Activated T-cell treated with anti-CD3 and anti-CD28 coated beads, Interleukin-2, amount 50 U/mL, for 24 hours (primary cell): ENCODE data around the gene WNT11.

Experiments used
- DNase-seq: peaks from one replicate; pipeline ENCODE4 v3.0.0-alpha.2; 2020
- H3K27ac Mint-ChIP-seq: 2 replicates; pipeline ENCODE4 v1.8.0; 2020; ENCODE audit warnings: mild to moderate bottlenecking, mixed read lengths
- H3K27me3 Mint-ChIP-seq: 2 replicates; pipeline ENCODE4 v1.8.0; 2020; ENCODE audit warnings: mixed read lengths
- H3K36me3 Mint-ChIP-seq: 2 replicates; pipeline ENCODE4 v1.8.0; 2020; ENCODE audit warnings: low read depth, mixed read lengths
- H3K4me1 Mint-ChIP-seq: 2 replicates; pipeline ENCODE4 v1.8.0; 2020; ENCODE audit warnings: low read depth, mixed read lengths
- H3K4me3 Mint-ChIP-seq: 2 replicates; pipeline ENCODE4 v1.8.0; 2020; ENCODE audit warnings: mild to moderate bottlenecking, moderate library complexity, mixed read lengths
- H3K9me3 Mint-ChIP-seq: 2 replicates; pipeline ENCODE4 v1.8.0; 2020; ENCODE audit warnings: mixed read lengths

Gene WNT11

DNA sequence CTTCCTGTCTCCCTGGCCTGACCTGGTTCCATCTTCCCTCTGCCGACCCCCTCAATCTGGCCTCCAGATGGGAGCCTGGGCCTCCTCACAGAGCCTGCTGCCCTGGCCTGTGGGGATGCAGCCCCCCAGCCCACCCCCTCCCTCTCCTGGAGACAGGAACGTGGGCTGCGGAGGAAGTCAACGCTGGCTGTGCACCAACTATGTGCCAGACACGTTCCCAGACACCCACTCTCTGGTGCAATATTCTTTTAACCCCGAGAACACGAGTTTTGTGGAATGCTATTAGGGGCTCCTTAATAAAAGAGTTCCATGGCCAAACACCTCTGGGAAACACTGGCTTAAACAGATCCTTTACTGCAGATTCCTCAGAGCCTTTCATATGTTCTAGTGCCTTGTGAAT, 15.9 kb downstream of the WNT11 start:
- H3K27me3 Mint-ChIP-seq = no peaks in the 10 kb centered on the region
- no peaks in the 10 kb centered on the region for H3K9me3 Mint-ChIP-seq
- DNase-seq = no peak
- no peaks in the 10 kb centered on the region for H3K36me3 Mint-ChIP-seq
- no peak overlapping the region for H3K4me3 Mint-ChIP-seq
- H3K27ac Mint-ChIP-seq = no peak overlapping the region
- no peaks in the 10 kb centered on the region for H3K4me1 Mint-ChIP-seq

DNA sequence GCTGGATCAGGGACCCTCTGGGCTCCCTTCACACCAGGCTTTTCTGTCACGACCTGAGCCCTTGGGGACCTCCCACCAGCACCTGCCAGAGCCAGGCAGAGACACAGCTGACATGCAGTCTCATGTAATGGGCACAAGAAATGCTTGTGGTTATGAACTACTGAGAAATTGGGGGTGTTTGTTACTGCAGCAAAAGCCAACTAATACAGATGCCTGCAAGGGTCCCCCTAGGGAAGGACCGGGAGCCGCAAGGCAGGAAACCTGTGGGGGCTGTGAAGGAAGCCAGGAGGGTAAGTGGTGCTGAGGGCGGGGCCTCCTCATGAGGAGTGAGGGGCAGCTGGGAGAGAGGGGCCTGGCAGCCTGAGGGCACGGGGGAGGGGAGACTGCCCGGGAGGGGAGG, 16.6 kb downstream of the WNT11 start:
- H3K4me1 Mint-ChIP-seq = no peaks in the 10 kb centered on the region
- H3K27ac Mint-ChIP-seq = no peak overlapping the region
- DNase-seq = no peak
- H3K27me3 Mint-ChIP-seq = no peaks in the 10 kb centered on the region
- no peaks in the 10 kb centered on the region for H3K9me3 Mint-ChIP-seq
- H3K4me3 Mint-ChIP-seq = no peak overlapping the region
- no peaks in the 10 kb centered on the region for H3K36me3 Mint-ChIP-seq

DNA sequence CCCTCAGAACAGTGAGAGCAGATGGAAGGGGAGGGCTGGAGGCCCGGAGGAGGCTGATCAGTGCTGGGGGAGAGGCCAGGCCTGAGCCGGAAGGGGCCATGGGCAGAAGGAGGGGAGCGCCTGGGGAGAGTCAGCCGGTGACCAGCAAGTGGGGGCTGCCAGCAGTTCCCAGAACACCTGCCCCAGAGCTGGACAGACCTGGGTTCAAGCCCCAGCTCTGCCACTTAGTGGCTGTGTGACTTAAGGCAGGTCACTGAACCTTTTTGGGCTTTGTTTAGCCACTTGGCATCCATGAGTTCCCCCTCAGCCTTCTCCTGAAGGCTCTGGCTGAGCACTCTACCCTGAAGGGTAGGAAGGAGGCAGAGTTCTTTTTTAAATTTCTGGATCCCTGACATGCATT, 17.4 kb downstream of the WNT11 start:
- Mint-ChIP-seq H3K9me3 (no peaks in the 10 kb centered on the region), H3K36me3 (no peaks in the 10 kb centered on the region), H3K4me3 (no peak overlapping the region), H3K27me3 (no peaks in the 10 kb centered on the region), H3K27ac (no peak overlapping the region), H3K4me1 (no peaks in the 10 kb centered on the region)
- no peak for DNase-seq

DNA sequence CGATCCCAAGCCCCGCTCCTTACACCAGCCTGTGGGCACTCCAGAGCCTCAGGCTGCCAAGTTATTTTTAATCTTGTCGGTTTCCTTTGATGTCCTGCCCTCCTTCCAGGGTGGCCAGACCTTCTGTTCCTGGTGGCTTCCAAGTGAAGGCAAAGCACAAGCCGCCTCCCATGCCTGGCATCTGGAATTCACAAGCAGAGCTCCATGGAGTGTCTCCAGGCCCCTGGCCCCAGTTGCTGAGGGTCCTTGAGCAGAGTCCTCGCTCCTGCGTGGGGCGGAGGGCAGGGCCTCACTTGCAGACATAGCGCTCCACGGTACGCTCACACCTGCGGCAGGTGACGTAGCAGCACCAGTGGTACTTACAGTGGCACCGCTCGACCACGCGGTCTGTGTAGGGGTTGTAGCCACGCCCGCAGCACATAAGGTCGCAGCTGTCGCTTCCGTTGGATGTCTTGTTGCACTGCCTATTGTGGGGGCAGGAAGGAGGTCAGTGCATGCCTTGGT, 19.5 kb downstream of the WNT11 start:
- Mint-ChIP-seq H3K36me3 (no peaks in the 10 kb centered on the region), H3K4me1 (no peaks in the 10 kb centered on the region), H3K27ac (no peak overlapping the region), H3K9me3 (no peaks in the 10 kb centered on the region), H3K27me3 (no peaks in the 10 kb centered on the region), H3K4me3 (no peak overlapping the region)
- no peak for DNase-seq

DNA sequence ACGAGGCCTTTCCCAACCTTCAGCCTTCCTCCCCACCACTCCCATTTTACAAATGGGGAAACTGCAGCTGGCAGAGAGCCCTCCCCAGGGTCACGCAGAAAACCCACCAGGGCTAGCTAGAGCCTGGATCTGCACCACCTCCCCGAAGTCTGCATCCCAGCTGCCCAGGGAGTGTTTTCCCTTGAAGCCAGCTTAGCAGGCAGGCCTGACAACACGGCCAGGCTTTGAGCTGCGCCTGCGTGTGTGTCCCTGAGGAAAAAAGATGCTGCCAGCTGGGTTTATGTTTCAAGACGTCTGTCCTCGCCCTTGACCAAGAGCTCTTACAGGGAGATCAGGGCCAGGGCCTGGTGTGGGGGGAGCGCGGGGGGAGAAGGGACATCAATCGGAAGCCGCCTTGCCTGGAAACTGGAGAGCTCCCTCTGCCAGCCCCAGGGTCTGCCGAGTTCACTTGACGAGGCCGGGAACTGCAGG, 20.3 kb downstream of the WNT11 start:
- no peaks in the 10 kb centered on the region for H3K4me1 Mint-ChIP-seq
- H3K27ac Mint-ChIP-seq = no peak overlapping the region

DNA sequence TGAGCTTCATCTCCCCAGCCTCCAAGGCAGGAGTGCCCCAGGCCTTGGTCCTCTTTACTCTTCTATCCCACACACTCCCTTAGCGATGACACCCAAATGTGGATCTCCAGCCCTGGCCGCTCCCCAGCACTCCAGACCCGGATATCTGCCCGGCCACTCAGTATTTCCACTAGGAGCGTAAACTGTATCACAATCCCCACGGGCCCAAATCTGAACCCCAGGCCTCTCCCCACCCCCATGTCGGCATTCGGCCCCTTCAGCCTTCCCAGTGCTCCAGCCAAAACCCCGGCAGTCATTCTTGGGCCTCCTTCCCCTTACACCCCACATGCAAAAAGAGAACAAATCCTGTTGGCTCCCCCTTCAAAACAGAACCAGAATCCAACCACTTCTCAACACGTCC, 20.8 kb downstream of the WNT11 start:
- no peaks in the 10 kb centered on the region for H3K9me3 Mint-ChIP-seq
- no peaks in the 10 kb centered on the region for H3K4me1 Mint-ChIP-seq
- no peak overlapping the region for H3K4me3 Mint-ChIP-seq
- H3K27ac Mint-ChIP-seq = no peak overlapping the region
- H3K36me3 Mint-ChIP-seq = no peaks in the 10 kb centered on the region
- no peaks in the 10 kb centered on the region for H3K27me3 Mint-ChIP-seq
- DNase-seq = no peak

More for the DNA sequence above, 20.3 kb downstream of the WNT11 start:
- no peaks in the 10 kb centered on the region for H3K27me3 Mint-ChIP-seq
- H3K9me3 Mint-ChIP-seq = no peaks in the 10 kb centered on the region
- no peak for DNase-seq
- no peaks in the 10 kb centered on the region for H3K36me3 Mint-ChIP-seq
- H3K4me3 Mint-ChIP-seq = no peak overlapping the region

- no peaks in the 10 kb centered on the region for H3K4me1 Mint-ChIP-seq
- H3K27ac Mint-ChIP-seq = no peak overlapping the region
- H3K27me3 Mint-ChIP-seq = no peaks in the 10 kb centered on the region
- H3K4me3 Mint-ChIP-seq = no peak overlapping the region
- DNase-seq = no peak
- no peaks in the 10 kb centered on the region for H3K36me3 Mint-ChIP-seq
- no peaks in the 10 kb centered on the region for H3K9me3 Mint-ChIP-seq
Measured at GRCh38 chr11:76184551-76184993, 21.7 kb downstream of the WNT11 start.

GRCh38 chr11:76181371-76181770, 24.9 kb downstream of the WNT11 start:
- Mint-ChIP-seq H3K4me3 (no peak overlapping the region), H3K36me3 (no peaks in the 10 kb centered on the region), H3K27ac (no peak overlapping the region), H3K4me1 (no peaks in the 10 kb centered on the region), H3K27me3 (no peaks in the 10 kb centered on the region), H3K9me3 (no peaks in the 10 kb centered on the region)
- no peak for DNase-seq

- DNase-seq = no peak
- H3K27ac Mint-ChIP-seq = no peak overlapping the region
- H3K27me3 Mint-ChIP-seq = no peaks in the 10 kb centered on the region
- H3K4me3 Mint-ChIP-seq = no peak overlapping the region
- H3K9me3 Mint-ChIP-seq = no peaks in the 10 kb centered on the region
- no peaks in the 10 kb centered on the region for H3K4me1 Mint-ChIP-seq
- no peaks in the 10 kb centered on the region for H3K36me3 Mint-ChIP-seq
Measured at GRCh38 chr11:76179147-76179546, 27.2 kb downstream of the WNT11 start.

- Mint-ChIP-seq H3K36me3 (no peaks in the 10 kb centered on the region), H3K4me1 (peaks cover 3% of the 10 kb centered on the region), H3K9me3 (no peaks in the 10 kb centered on the region), H3K27me3 (no peaks in the 10 kb centered on the region), H3K4me3 (no peak overlapping the region), H3K27ac (no peak overlapping the region)
- DNase-seq = no peak
Measured at GRCh38 chr11:76177250-76177686, 29.0 kb downstream of the WNT11 start.

DNA sequence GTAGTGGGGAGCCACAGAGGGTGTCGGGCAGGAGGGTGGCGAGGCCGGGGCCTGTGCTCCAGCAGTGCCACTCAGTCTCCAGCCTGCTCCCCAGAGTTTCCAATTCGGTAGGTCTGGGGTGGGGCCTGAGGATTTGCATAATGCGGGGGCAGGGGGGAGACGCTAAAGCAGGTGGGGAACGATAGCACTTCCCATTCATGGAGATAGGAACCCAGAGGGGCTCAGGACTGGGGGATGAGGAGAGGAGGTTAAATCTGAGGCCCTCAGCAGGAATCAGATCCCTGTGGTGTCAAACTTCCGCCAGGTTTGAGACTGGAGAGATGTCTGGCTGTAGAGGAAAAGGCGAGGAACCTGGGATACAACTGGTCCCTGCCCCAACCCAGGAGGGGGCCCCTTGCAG, 29.8 kb downstream of the WNT11 start:
- no peak overlapping the region for H3K27ac Mint-ChIP-seq
- H3K4me1 Mint-ChIP-seq = peaks cover 3% of the 10 kb centered on the region
- no peak for DNase-seq
- H3K9me3 Mint-ChIP-seq = no peaks in the 10 kb centered on the region
- no peaks in the 10 kb centered on the region for H3K27me3 Mint-ChIP-seq
- H3K36me3 Mint-ChIP-seq = no peaks in the 10 kb centered on the region
- no peak overlapping the region for H3K4me3 Mint-ChIP-seq

- H3K36me3 Mint-ChIP-seq = no peaks in the 10 kb centered on the region
- no peaks in the 10 kb centered on the region for H3K9me3 Mint-ChIP-seq
- no peak overlapping the region for H3K4me3 Mint-ChIP-seq
- H3K4me1 Mint-ChIP-seq = peaks cover 3% of the 10 kb centered on the region
- no peaks in the 10 kb centered on the region for H3K27me3 Mint-ChIP-seq
- no peak overlapping the region for H3K27ac Mint-ChIP-seq
- DNase-seq = no peak
Measured at GRCh38 chr11:76175783-76176182, 30.5 kb downstream of the WNT11 start.

DNA sequence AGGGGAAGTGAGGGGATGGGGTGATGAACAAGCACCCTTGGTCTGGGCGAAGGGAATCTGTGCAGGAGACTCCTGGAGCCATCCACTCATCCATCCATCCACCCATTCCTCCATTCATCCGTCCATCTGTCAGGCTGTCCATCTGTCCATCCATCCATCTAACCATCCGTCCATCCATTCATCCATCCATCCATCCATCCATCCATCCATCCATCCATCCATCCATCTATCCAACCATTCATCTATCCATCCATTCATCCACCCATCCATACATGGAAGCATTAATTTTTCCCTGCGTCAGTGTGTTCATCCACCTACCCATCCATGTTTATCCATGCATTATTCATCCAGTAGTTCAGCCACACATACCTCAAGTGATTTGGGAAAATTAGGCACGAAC, 32.0 kb downstream of the WNT11 start:
- no peak overlapping the region for H3K4me3 Mint-ChIP-seq
- H3K27me3 Mint-ChIP-seq = no peaks in the 10 kb centered on the region
- no peaks in the 10 kb centered on the region for H3K36me3 Mint-ChIP-seq
- H3K4me1 Mint-ChIP-seq = peaks cover 3% of the 10 kb centered on the region
- no peaks in the 10 kb centered on the region for H3K9me3 Mint-ChIP-seq
- no peak for DNase-seq
- H3K27ac Mint-ChIP-seq = no peak overlapping the region

DNA sequence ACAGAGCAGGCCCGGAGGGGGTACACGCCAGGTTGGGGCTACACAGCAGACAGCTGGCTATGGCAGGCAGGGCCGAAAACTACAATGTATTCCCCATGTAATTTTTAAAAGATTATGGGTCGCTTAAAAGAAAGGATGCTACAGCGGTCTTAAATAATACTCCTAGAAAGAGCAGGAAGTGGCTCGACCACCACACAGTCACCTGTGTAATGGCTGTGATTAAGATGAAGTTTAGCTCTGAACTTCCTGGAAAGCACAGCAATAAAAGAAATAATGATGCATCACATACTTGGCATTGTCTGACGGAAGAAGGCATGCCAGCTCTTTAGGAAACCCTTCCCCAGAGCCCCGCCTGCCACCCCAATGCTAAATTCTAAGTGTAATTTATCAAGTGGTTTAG, 32.6 kb downstream of the WNT11 start:
- Mint-ChIP-seq H3K27me3 (peaks cover 1% of the 10 kb centered on the region), H3K36me3 (no peaks in the 10 kb centered on the region), H3K27ac (no peak overlapping the region), H3K4me1 (peaks cover 3% of the 10 kb centered on the region), H3K9me3 (no peaks in the 10 kb centered on the region), H3K4me3 (no peak overlapping the region)
- no peak for DNase-seq

GRCh38 chr11:76172583-76172982, 33.7 kb downstream of the WNT11 start:
- no peak overlapping the region for H3K4me3 Mint-ChIP-seq
- H3K27ac Mint-ChIP-seq = no peak overlapping the region
- peaks cover 6% of the 10 kb centered on the region for H3K27me3 Mint-ChIP-seq
- no peaks in the 10 kb centered on the region for H3K9me3 Mint-ChIP-seq
- H3K4me1 Mint-ChIP-seq = peaks cover 3% of the 10 kb centered on the region
- H3K36me3 Mint-ChIP-seq = no peaks in the 10 kb centered on the region
- DNase-seq = no peak

DNA sequence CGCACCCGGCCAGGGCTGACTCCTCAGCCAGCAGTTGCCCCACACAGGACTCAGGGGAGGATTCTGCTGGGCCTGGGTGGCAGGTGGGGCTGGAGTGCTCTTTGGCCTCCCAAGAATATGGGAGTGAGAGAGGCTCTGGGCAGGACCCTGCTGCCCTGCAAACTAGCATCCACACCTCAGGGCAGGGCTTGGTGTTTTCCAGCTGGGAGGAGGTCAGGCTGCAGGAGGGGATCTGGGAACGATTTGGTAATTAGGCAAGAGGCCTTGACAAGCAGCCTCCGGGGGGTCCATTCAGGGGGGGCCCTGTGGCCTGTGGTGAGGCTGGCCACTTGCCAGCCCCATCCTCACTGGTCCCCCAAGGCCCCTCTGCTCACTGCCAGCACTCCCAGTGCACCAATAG, 35.8 kb downstream of the WNT11 start:
- H3K36me3 Mint-ChIP-seq = no peaks in the 10 kb centered on the region
- H3K27me3 Mint-ChIP-seq = peaks cover 6% of the 10 kb centered on the region
- no peak for DNase-seq
- peaks cover 11% of the 10 kb centered on the region for H3K4me1 Mint-ChIP-seq
- no peak overlapping the region for H3K27ac Mint-ChIP-seq
- H3K4me3 Mint-ChIP-seq = no peak overlapping the region
- H3K9me3 Mint-ChIP-seq = no peaks in the 10 kb centered on the region
